Trophoblast cell (in vitro differentiated cells and primary cell): ENCODE data around the gene NOC2L.

ENCODE experiments used
- DNase-seq, 2 donors: peaks; one replicate each; pipeline ENCODE4 v3.0.0-alpha.2; 2016
- H2AFZ ChIP-seq: 2 replicates; pipeline ENCODE4 v1.6.1; 2013; ENCODE audit warnings: low read length, moderate library complexity, mild to moderate bottlenecking; ENCODE audit not compliant: insufficient read depth, poor library complexity
- H2AK5ac ChIP-seq: 2 replicates; pipeline ENCODE4 v1.6.1; 2013; ENCODE audit warnings: mild to moderate bottlenecking, low read length
- H2BK120ac ChIP-seq: 2 replicates; pipeline ENCODE4 v1.6.1; 2013; ENCODE audit warnings: low read length, mild to moderate bottlenecking, moderate library complexity; ENCODE audit not compliant: insufficient read depth, poor library complexity
- H2BK12ac ChIP-seq: 2 replicates; pipeline ENCODE4 v1.6.1; 2013; ENCODE audit warnings: mild to moderate bottlenecking, low read length, moderate library complexity
- H2BK5ac ChIP-seq: 2 replicates; pipeline ENCODE4 v1.6.1; 2013; ENCODE audit warnings: low read length, low read depth, moderate library complexity, mild to moderate bottlenecking; ENCODE audit not compliant: poor library complexity
- H3K14ac ChIP-seq: 2 replicates; pipeline ENCODE4 v1.6.1; 2013; ENCODE audit warnings: mild to moderate bottlenecking, low read length
- H3K18ac ChIP-seq: 2 replicates; pipeline ENCODE4 v1.6.1; 2013; ENCODE audit warnings: mild to moderate bottlenecking, low read length
- H3K23ac ChIP-seq: 2 replicates; pipeline ENCODE4 v1.6.1; 2013; ENCODE audit warnings: low read length
- H3K27ac ChIP-seq: 2 replicates; pipeline ENCODE4 v1.5.1; 2013; ENCODE audit warnings: low read depth, mild to moderate bottlenecking, inconsistent platforms, low read length, moderate library complexity
- H3K27me3 ChIP-seq: 2 replicates; pipeline ENCODE4 v1.6.1; 2013; ENCODE audit warnings: inconsistent platforms, mild to moderate bottlenecking, low read length, moderate library complexity; ENCODE audit not compliant: insufficient read depth
- H3K36me3 ChIP-seq, 2 experiments: 1 replicate in 1 of 2; 2 replicates in 1 of 2; pipeline ENCODE4 v1.6.1; 2013; ENCODE audit warnings: low read length in 2 of 2, mild to moderate bottlenecking in 2 of 2, moderate library complexity in 1 of 2; ENCODE audit not compliant: insufficient read depth in 2 of 2, control insufficient read depth in 1 of 2
- H3K4ac ChIP-seq: 2 replicates; pipeline ENCODE4 v1.6.1; 2013; ENCODE audit warnings: low read depth, mild to moderate bottlenecking, low read length, moderate library complexity
- H3K4me1 ChIP-seq, 2 experiments: 1 replicate in 1 of 2; 2 replicates in 1 of 2; pipeline ENCODE4 v1.6.1; 2013; ENCODE audit warnings: low read length in 2 of 2, mild to moderate bottlenecking in 2 of 2, moderate library complexity in 1 of 2; ENCODE audit not compliant: insufficient read depth in 2 of 2, control insufficient read depth in 1 of 2
- H3K4me2 ChIP-seq: 2 replicates; pipeline ENCODE4 v1.6.1; 2013; ENCODE audit warnings: inconsistent platforms, mild to moderate bottlenecking, low read length, moderate library complexity
- H3K4me3 ChIP-seq: 2 replicates; pipeline ENCODE4 v1.5.1; 2013; ENCODE audit warnings: mild to moderate bottlenecking, low read depth, low read length, inconsistent platforms
- H3K79me1 ChIP-seq: one replicate; pipeline ENCODE4 v1.6.1; 2013; ENCODE audit warnings: low read length
- H3K79me2 ChIP-seq: 2 replicates; pipeline ENCODE4 v1.6.1; 2013; ENCODE audit warnings: low read length, mild to moderate bottlenecking; ENCODE audit not compliant: control insufficient read depth, insufficient read depth, poor library complexity
- H3K9ac ChIP-seq: 2 replicates; pipeline ENCODE4 v1.6.1; 2013; ENCODE audit warnings: mild to moderate bottlenecking, low read length
- H3K9me3 ChIP-seq: 2 replicates; pipeline ENCODE4 v1.6.1; 2013; ENCODE audit warnings: low read depth, mild to moderate bottlenecking, control low read depth, inconsistent platforms, low read length; ENCODE audit not compliant: insufficient read depth
- H4K12ac ChIP-seq: 2 replicates; pipeline ENCODE4 v1.6.1; 2013; ENCODE audit warnings: low read depth, mild to moderate bottlenecking, low read length, moderate library complexity
- H4K8ac ChIP-seq: 2 replicates; pipeline ENCODE4 v1.6.1; 2013; ENCODE audit warnings: low read depth, mild to moderate bottlenecking, low read length, moderate library complexity
- H4K91ac ChIP-seq: one replicate; pipeline ENCODE4 v1.6.1; 2013; ENCODE audit warnings: low read depth, mild to moderate bottlenecking, low read length, moderate library complexity
- WGBS: extraction: QIAGEN DNeasy Blood & Tissue Kit; methylation state at CpG from one replicate; pipeline ENCODE4 v1.1.7; 2013; ENCODE audit warnings: missing lambda C conversion rate; ENCODE audit not compliant: insufficient read length, insufficient coverage; ENCODE audit errors: extremely low coverage; 5-methylcytosine and 5-hydroxymethylcytosine counted together

NOC2L gene

GRCh38 chr1:983798-984475 is 24.9 kb upstream of the NOC2L start:
- peak in 1 of 2 donors; percentile 45 for DNase-seq
- Histone ChIP-seq H3K4me2 (peak overlapping the region; percentile 43), H3K79me1 (no peaks in the 10 kb centered on the region), H4K91ac (no peak overlapping the region), H3K79me2 (no peaks in the 10 kb centered on the region), H3K9me3 (no peaks in the 10 kb centered on the region), H4K12ac (no peak overlapping the region), H3K18ac (no peak overlapping the region), H2AK5ac (peak overlapping the region; percentile 95), H3K23ac (no peak overlapping the region), H2BK5ac (no peak overlapping the region), H2AFZ (peak overlapping the region; percentile 74), H2BK120ac (no peak overlapping the region), H3K9ac (no peak overlapping the region), H3K27ac (no peak overlapping the region), H3K4me3 (no peak overlapping the region), H3K27me3 (no peaks in the 10 kb centered on the region), H3K4me1 (no peaks in the 10 kb centered on the region), H2BK12ac (no peak overlapping the region), H3K4ac (no peak overlapping the region), H4K8ac (no peak overlapping the region), H3K36me3 (no peaks in the 10 kb centered on the region), H3K14ac (no peak overlapping the region)
- WGBS = no CpG with 5 or more reads among the region's 29 CpGs

- no peak overlapping the region for H3K4me3 ChIP-seq
- H3K4ac ChIP-seq = no peak overlapping the region
- no peaks in the 10 kb centered on the region for H3K9me3 ChIP-seq
- H4K91ac ChIP-seq = no peak overlapping the region
- H3K14ac ChIP-seq = no peak overlapping the region
- no peaks in the 10 kb centered on the region for H3K36me3 ChIP-seq
- no peak overlapping the region for H2BK120ac ChIP-seq
- no peak overlapping the region for H3K4me2 ChIP-seq
- no peak overlapping the region for H3K18ac ChIP-seq
- H2AK5ac ChIP-seq = no peak overlapping the region
- no peaks in the 10 kb centered on the region for H3K4me1 ChIP-seq
- no peak overlapping the region for H3K27ac ChIP-seq
- no peak overlapping the region for H4K8ac ChIP-seq
- no peaks in the 10 kb centered on the region for H3K79me2 ChIP-seq
- peak in 1 of 2 donors; percentile 17 for DNase-seq
- H3K23ac ChIP-seq = no peak overlapping the region
- no peak overlapping the region for H2BK12ac ChIP-seq
- no peak overlapping the region for H3K9ac ChIP-seq
- H4K12ac ChIP-seq = no peak overlapping the region
- H2BK5ac ChIP-seq = no peak overlapping the region
- no peak overlapping the region for H2AFZ ChIP-seq
- WGBS = no CpG with 5 or more reads among the region's 43 CpGs
- H3K79me1 ChIP-seq = no peaks in the 10 kb centered on the region
- H3K27me3 ChIP-seq = no peaks in the 10 kb centered on the region
These were observed 23.8 kb upstream of the NOC2L start for GRCh38 chr1:982765-983436.

GRCh38 chr1:981955-982558 is 23.0 kb upstream of the NOC2L start, which contains the start of gene PERM1:
Gene PERM1 (minus strand): TSS chr1:982093. CDS start chr1:981029, 1,064 bp downstream.
- H3K4me1 ChIP-seq = no peaks in the 10 kb centered on the region
- H2AK5ac ChIP-seq = no peak within 1 kb of the TSS
- H3K4ac ChIP-seq = no peak within 1 kb of the TSS
- no peak within 1 kb of the TSS for H2BK12ac ChIP-seq
- no peak within 1 kb of the TSS for H3K4me3 ChIP-seq
- H4K91ac ChIP-seq = no peak within 1 kb of the TSS
- H3K36me3 ChIP-seq = no peaks in the 10 kb centered on the region
- no peaks in the 10 kb centered on the region for H3K79me1 ChIP-seq
- no peak within 1 kb of the TSS for H3K4me2 ChIP-seq
- H3K79me2 ChIP-seq = no peaks in the 10 kb centered on the region
- WGBS = no CpG with 5 or more reads among the region's 28 CpGs
- H2BK120ac ChIP-seq = peak within 1 kb of the TSS; percentile 26
- H4K8ac ChIP-seq = no peak within 1 kb of the TSS
- H3K9me3 ChIP-seq = no peaks in the 10 kb centered on the region
- H3K27ac ChIP-seq = no peak within 1 kb of the TSS
- H3K23ac ChIP-seq = no peak within 1 kb of the TSS
- no peak within 1 kb of the TSS for H2BK5ac ChIP-seq
- H3K9ac ChIP-seq = no peak within 1 kb of the TSS
- no peak within 1 kb of the TSS for H3K14ac ChIP-seq
- no peak for DNase-seq
- no peak within 1 kb of the TSS for H2AFZ ChIP-seq
- no peaks in the 10 kb centered on the region for H3K27me3 ChIP-seq
- H3K18ac ChIP-seq = no peak within 1 kb of the TSS
- no peak within 1 kb of the TSS for H4K12ac ChIP-seq

- Histone ChIP-seq H3K4me3 (no peak overlapping the region), H3K4me2 (no peak overlapping the region), H4K12ac (no peak overlapping the region), H3K4ac (no peak overlapping the region), H2AK5ac (no peak overlapping the region), H3K79me2 (no peaks in the 10 kb centered on the region), H3K79me1 (no peaks in the 10 kb centered on the region), H4K91ac (no peak overlapping the region), H3K14ac (no peak overlapping the region), H3K9me3 (no peaks in the 10 kb centered on the region), H3K27ac (no peak overlapping the region), H2BK12ac (no peak overlapping the region), H3K4me1 (no peaks in the 10 kb centered on the region), H4K8ac (no peak overlapping the region), H2AFZ (no peak overlapping the region), H3K23ac (no peak overlapping the region), H3K27me3 (no peaks in the 10 kb centered on the region), H3K9ac (no peak overlapping the region), H3K18ac (no peak overlapping the region), H3K36me3 (no peaks in the 10 kb centered on the region), H2BK5ac (no peak overlapping the region), H2BK120ac (peak overlapping the region; percentile 26)
- WGBS = no CpG with 5 or more reads among the region's 21 CpGs
- DNase-seq = no peak
These were observed 22.5 kb upstream of the NOC2L start for GRCh38 chr1:981491-981954.
